HG03039 (cell line): ENCODE measurements around the gene ISOC1.

Experiments used
- ATAC-seq: cut with Tn5 transposase; IDR thresholded peaks from one replicate; pipeline ENCODE4 v1.9.1; 2021; ENCODE audit warnings: mild to moderate bottlenecking, moderate library complexity; ENCODE audit not compliant: unreplicated experiment

ISOC1 gene

DNA sequence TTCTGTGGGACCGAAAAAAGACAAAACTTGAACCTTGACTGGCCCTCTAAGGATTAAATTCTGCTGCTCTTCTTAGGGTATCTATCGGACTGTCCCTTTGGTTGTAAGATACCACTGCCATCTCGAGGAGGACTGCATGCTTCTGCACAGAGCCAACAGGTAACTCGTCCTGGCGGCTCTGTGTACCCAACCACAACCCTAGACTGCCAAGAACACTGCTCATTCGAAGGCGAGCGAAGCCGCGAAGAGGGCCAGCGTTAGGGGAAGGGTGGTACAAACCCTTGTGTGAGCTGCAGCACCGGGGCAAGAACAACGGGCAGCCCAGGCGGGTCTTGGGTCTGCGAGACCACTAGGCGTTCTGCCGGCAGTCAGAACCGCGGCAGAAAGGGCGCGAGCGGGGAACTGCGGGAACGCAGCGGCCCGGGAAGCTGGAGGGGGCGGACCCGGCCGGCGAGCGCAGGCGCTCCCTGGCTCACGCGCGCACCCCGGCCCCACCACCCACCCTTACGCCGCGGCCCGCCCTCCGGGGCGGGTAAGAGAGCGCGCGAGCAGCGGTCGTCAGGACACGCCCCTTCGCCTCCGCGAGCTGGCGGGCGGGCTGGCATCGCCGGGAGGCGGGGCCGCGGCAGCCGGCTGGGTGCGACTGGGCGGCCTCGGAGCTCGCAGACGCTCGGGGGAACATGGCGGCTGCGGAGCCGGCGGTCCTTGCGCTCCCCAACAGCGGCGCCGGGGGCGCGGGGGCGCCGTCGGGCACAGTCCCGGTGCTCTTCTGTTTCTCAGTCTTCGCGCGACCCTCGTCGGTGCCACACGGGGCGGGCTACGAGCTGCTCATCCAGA lies at the start of gene ISOC1:
ISOC1 (plus strand) TSS at position 663 of the 837 bp plus-strand sequence; CDS start at position 681, 18 bp downstream.
- peak; percentile 93 for ATAC-seq

DNA sequence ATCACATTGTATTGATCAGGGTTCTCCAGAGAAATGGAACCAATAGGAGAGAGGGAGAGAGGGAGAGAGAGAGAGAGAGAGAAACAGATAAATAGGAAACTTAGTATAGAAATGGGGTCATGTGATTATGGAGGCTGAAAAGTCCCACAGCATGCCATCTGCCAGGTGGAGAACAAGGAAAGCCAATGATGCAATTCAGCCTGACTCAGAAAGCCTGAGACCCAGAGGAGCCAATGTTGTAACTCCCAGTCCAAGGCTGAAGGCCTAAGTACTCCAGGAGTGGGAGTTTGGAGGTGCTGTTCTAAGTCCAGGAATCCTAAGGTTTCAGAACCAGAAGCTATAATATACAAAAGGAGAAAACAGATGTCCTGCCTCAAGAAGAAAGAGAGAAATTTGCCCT lies 48.4 kb upstream of the ISOC1 start:
- ATAC-seq: no peak

DNA sequence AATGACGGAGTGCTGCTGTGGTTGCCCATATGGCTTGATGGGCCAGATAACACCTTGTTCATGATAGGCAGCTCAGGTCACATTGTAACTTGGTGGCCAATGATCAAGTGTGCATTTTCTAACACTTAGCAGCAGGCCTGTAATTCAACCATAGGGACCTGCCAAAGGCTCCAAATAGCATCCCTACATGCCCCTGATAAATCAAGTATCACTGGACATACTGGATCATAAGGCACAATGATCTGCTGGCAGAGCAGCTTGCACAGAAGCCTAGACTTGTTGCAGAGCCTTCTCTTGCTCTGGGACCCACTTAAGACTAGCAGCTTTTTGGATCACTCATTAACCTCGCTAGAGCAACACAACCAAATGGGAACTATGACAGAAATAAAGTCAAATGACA lies 46.0 kb upstream of the ISOC1 start:
- ATAC-seq: no peak

DNA sequence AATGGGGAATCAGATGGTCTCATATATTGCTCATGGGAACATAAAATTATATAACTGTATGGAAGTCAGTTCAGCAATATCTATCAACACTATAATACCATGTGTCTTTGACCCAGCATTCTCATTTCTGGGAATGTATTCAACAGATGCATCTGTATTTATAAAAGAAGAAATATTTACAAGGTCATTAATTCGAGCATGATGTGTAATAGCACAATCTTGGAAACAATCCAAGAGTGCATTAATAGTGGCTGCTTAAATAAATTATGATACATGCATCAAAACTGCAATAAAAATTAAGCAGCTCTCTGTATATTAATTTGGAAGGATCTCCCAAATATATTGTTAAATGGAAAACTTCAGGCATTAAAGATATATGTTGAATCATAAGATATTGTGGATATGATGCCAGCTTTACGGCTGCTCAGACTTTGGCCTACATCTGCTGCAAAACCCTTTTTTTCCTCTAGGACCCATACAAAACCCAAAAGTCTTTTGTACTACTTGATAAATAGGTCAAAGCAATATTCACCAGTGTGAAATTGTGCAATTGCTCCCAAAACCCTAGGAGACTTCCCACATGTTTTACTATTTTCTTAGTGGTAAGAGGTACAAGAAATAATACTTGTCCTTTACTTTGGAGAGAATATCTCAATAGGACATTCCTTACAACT lies 45.3 kb upstream of the ISOC1 start:
- ATAC-seq: no peak

DNA sequence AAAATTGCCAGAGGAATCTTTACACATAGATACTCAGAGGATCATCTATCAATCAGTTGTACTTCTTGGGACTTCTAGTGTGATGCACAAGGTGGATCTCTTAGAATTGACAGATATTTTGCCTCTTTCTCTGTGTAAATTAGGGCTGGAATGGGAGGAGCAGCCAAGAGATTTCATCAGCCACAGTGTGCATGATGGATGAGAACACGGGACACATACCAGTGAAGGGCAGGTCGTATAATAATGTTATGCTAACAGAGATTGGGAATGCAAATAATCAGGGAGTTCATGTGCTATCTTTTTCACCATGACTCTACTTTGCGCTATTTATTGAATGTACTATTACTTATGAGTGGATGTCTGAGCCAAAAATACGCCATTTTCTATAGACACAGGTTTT lies 43.3 kb upstream of the ISOC1 start:
- ATAC-seq: no peak

DNA sequence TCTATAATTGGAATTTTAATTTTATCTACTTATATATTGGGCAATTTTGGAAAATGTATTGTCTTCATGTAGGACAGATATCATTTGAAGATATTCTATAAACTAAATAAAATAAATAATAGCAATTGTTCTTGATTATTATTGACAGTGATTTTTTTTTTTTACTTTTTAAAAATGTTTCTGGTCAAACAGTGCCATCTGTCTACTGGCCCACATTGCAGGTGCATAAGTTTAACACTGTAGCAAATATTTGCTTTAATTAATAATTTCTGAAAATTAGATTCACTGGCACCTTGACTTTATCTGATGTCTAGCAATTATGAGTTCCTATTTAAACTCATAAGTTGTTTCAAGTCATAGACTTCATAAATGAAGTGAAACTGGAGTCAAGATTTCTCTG lies 41.1 kb upstream of the ISOC1 start:
- ATAC-seq: no peak

DNA sequence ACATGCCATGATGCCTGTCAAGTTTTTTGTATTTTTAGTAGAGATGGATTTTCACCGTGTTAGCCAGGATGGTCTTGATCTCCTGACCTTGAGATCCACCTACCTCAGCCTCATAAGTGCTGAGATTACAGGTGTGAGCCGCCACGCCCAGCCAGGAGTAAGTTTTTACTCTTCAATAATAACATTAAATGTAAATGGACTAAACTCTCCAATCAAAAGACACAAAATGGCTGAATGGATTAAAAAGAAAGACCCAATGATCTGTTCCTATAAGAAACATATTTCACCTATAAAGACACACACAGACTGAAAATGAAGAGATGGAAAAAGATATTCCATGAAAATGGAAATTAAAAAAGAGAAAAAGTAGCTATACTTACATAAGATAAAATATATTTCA lies 37.2 kb upstream of the ISOC1 start:
- no peak for ATAC-seq

DNA sequence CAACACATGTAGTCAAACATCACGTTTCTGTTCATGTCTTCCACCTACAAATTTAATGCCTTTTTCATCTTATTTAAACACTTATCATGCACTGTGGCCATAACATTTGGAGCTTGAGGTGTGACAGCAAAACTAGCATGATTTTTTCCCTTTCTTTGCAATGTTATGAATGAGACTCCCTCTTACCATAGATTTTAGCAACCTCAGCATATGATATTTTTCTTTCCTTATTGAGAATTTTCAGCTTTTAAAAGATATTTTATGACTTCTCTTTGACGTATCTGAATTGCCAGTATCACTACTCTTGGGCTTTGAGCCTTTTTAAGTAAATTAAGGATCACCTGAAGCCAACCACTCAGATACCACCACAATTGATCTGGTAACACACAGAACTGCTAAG lies 32.7 kb upstream of the ISOC1 start:
- no peak for ATAC-seq

DNA sequence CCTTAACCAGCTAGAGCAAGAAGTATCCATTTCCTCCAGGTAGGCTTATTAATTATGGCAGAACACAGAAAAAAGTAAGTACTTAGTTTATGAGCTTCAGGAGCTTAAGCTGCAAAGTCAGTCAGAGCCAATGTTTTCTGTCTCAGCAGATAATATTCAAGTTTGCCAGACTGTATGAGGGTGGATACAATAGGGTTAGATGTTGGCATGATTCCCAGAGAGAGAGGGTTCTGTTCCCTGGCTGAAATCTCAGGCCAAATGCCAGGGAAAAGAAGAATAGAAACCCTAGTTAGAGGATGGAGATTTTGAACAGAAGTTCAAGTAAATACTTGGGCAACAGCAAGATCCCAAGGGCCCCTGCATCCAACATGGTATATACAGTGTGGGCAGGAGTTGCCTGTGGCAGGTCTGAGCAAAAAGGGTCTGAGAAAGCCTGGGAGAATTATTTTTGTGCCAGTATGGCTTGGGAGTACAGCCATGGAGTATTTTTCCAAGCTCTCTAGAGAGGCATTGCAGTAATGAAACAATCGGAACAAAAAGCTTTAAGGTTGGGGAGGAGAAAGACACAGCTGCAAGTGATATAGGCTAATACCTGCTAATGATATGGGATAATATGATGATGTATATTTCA lies 31.0 kb upstream of the ISOC1 start:
- ATAC-seq: no peak

DNA sequence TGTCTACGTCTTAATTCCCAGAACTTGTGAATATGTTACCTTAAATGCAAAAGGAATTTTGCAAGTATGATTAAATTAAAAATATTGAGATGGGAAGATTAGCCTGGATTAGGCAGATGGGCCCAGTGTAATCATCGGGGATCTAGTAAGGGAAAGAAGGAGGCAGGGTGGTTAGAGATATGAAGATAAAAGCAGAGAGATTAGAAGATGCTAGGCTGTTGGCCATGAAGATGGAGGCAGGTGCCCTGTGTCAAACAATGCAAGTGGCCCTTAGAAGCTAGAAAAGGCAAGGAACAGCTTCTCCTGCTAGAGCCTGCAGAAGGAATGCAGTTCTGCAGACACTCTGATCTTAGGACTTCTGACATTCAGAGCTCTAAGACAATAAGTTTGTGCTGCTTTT lies 28.8 kb upstream of the ISOC1 start:
- no peak for ATAC-seq

DNA sequence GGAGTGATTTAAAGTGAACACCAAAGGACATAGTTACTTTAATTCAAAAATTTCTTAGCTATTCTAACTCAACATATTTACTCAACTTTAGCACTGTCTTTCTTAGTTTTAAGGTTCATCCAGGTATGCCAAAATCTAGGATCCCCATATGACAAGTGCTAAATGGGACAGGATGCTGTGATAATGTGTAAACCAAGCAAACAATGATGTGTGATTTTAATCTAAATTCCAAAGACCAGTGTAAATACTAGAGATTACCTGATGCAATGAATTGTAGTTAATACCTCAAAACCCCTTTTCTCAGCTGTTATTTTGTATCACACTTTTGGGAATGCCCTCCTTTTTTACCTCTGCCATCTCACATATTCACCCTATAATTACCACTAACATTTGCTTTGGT lies 26.8 kb upstream of the ISOC1 start:
- no peak for ATAC-seq

DNA sequence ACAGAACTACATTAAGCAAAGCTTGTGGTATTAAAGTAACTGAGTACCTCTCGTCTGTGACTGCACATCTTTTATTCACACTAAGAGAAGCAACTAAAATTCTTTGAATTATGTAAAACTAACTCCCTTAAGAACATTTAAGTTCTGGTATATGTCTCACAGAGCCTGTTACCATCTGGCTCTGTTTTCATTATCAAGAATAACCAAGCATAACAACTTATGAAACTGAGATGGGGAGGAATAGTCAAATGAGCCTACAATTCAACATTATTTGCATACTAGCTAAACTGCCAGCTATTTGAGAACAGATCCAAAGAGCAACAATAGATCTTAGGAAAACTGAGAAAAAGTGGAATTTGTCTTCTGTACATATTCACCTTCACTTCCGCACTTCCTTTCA lies 25.3 kb upstream of the ISOC1 start:
- peak; percentile 89 for ATAC-seq

DNA sequence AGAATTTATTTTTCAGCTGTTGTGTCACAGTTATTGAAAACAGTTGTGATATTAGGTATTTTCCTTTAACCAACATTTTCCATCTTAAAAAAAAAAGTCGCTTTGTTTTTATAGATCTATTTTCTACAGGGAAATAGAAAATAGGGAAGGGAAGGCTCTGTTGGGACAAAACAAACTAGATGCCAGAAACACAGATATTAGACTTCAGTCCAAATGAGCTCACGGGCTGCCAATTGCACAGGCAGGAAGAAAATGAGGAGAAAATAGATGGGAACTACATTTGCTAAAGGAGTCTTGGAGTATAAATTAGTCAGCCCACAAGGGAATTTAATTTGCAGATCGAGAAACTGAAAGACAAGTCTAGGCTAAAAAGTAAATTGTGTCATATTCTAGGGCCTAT lies 21.4 kb upstream of the ISOC1 start:
- ATAC-seq: no peak

DNA sequence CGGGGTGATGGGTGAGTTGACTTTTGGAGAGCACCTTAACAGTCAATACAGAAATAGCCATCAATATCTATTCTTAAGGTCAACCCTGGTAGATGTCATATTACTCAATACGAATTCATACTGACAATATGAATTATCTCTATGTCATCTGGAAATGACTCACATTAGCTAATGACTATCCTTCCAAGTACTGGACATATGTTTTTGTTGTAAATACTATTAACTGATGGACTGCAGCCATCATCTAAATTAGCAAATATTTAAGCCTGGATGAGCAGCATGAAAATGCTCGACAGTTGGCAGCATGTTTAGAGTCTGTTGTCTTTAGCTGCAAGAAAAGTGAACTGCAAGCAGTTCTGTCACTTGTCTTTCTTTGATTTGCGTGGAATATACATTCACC lies 19.6 kb upstream of the ISOC1 start:
- no peak for ATAC-seq

DNA sequence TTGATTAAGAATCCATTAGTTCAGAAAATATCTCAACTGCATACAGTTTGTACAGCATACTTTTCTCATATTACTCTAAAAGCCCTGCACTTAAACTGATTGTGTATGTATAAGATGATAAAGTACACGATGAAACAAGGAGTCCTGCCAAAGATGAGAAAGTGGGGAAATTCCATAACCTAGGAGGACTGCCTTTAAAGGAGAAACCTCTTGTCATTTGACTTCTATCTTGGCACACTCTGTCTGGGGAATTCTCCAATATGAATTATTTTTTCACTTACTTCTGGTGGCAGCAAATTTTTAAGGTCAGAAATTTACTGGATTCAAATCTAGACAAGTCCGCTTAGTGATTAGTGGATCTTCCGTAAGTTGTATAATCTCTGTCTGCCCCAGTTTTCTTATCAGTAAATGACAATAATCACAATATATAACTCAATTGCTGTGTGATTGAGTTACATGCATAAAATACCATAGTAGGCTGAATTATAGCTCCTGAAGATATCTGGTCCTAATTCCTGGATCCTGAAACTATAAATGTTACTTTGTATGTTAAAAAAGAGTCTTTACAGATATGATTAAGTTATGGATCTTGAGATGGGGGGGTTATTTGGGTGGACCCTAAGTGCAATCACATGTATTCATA lies 17.0 kb upstream of the ISOC1 start:
- ATAC-seq: no peak

DNA sequence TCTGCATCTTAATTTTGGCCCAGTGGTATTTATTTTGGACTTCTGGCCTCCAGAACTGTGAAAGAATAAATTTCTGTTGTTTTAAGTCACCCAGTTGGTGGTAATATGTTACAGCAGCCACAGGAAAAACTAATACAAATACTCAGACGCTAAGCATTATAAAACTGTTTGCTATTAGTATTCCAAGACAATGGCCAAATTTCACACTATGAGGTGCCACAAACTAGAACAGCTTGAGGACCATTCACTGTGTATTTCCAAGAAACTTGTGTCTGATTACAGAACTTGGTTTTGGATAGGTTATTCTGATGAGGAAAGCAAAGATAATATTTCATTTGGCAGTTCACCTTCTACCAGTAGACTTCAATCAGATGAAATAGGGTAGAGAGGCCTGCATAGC lies 16.3 kb upstream of the ISOC1 start:
- no peak for ATAC-seq

DNA sequence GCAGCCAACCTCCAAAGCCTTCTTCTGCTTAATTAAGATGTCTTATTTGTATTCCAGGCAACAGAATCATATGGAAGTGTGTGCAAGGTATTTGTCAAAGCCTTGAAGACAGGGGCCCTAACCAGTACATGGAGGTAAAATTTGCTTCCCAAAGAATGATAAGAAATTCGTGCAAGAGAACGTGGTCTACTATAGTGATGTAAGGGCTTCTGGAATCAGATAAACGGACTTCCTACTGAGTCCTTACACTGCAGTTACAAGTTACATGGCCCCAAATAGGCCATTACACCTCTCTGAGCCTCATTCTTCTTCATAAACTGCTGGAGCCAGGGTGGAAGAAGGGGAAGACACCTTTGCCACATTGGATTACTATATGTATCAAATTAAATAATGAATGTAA lies 15.9 kb upstream of the ISOC1 start:
- ATAC-seq: no peak

DNA sequence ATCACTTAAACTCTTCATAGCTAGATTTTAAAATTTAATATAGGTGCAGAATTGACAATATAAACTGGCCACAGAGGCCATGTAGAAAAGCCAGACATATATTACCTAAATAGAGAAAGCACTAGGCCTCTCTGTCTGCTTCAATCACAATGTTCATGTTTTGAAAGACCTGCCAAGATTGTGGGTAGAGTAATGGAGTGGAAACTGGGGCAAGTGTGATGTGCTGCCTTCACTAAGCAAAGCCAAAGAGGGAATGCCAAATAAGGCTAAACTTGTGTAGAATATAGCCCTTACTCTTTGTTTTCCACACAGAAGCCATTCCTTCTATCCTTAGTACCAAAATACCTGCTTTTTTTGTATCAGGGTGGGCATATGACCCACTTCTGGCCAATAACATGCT lies 15.1 kb upstream of the ISOC1 start:
- ATAC-seq: no peak

DNA sequence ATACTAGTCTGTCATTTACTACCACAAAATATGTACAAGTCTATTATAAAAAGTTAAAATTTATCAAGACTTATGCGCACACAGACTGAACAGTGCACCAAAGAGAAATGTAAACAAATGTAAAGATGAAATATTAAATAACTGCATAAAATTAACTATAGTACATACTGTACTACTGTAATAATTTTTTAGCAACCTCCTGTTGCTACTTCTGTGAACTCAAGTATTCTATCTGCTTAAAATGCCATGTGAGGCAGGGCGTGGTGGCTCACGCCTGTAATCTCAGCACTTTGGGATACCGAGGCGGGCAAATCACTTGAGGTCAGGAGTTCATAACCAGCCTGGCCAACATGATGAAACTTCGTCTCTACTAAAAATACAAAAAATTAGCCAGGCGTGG lies 13.8 kb upstream of the ISOC1 start:
- no peak for ATAC-seq

DNA sequence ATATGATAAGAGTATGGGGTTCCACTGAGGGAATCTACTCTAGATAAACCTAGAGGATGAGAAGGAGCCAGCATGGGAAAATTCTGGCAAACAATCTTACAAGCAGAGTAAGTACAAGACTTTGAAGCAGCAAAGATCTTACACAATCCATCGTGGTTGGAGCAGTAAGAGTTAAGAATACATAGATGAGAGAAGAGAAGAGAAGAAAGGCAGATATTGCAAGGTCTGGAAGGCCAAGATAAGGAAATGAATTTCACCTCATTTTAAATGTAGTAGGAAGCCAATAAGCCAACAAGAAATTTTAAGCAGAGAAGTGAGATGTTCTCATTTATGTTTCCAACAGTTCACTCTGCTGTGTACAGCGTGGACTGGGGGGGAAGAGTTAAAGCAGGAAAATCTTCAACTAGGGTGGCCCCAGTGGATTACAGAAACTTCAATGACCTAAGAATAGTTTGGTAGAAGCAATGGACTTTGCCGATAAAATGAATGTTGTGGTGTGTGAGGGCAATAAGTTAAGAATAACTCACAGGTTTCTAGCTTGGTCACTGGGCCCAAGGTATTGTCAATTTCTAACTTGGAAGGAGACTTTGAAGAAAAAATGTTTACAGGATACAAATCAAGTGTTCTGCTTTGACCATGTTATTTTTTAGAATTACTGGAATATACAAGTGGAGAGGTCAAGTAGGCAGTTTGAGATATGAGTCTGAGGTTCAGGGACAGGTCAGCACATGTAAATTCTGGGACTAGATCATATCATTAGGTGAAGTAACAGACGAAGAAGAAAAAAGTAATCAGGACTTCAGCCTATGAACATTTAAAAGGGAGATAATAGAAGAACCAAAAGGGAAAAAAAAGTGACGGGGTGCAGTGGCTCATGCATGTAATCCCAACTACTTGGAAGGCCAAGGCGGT lies 12.1 kb upstream of the ISOC1 start:
- ATAC-seq: no peak
